ENCODE measurements around the gene IFITM5. TPM values are rescaled to one million over a fixed set of nuclear protein-coding genes. Genes with fewer than 3 reads are reported as not detected.

Gene IFITM5
- total and polyA plus RNA-seq, 2 of the 8 experiments (the other 6 are each of a cell fraction or from before 2014, with no cell fraction given) = not detected

DNA sequence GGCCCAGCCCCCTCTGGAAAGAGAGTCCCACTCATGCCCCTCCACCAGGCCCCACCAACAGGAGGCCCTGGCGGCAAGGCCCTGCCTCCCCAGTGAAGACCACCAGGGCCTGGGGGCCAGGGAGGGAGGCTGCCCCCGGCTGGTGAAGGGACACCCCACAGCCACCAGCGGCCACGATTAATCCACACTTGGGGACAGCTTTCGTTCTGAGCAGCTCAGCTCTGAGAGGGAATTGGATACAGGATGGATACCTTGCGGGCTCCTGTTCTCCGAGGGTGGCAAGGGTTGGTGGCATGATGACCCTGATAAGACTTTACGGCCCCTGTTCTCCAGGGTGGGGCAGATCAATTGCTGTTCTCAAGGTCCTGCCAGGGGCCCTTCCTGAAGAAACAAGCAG, 28.0 kb downstream of the IFITM5 start (continued):
- TF ChIP-seq RAD21 (IDR thresholded peaks at IDR 0.05 in 1 of 2, conservative IDR thresholded peaks at IDR 0.05 in 1 of 2; ENCODE audit: low read depth in 2 of 2, low read length in 2 of 2) = no peak
- TF ChIP-seq SIX5 (IDR thresholded peaks at IDR 0.05; ENCODE audit: low read depth, low read length) = no peak
- TF ChIP-seq CTBP2 (IDR thresholded peaks at IDR 0.05; ENCODE audit: borderline replicate concordance, insufficient read depth, insufficient read length, low read length) = no peak
